NCI-H748 treated with DMSO at 0.1 percent for 48 hours (cell line): ENCODE measurements around the gene FOXS1.

Source experiments
- DNase-seq: peaks from one replicate; lab custom pipeline; 2025; lab: John Stamatoyannopoulos, UW

FOXS1 gene

GRCh38 chr20:31845300-31845863, at the start of gene FOXS1:
FOXS1 (minus strand) TSS chr20:31845604; CDS start chr20:31845542, 62 bp downstream.
- no peak for DNase-seq

- DNase-seq, result no peak
These were observed 45.2 kb upstream of the FOXS1 start for GRCh38 chr20:31890646-31891045.

- DNase-seq, result no peak
These were observed 38.4 kb upstream of the FOXS1 start for GRCh38 chr20:31883829-31884228.

- DNase-seq, result no peak
These were observed 36.5 kb upstream of the FOXS1 start for GRCh38 chr20:31881945-31882344.

GRCh38 chr20:31879143-31879987, 34.0 kb upstream of the FOXS1 start:
- DNase-seq, result peak; percentile 82

GRCh38 chr20:31877684-31878083, 32.3 kb upstream of the FOXS1 start:
- DNase-seq, result no peak

- DNase-seq, result no peak
These were observed 30.3 kb upstream of the FOXS1 start for GRCh38 chr20:31875671-31876070.

- DNase-seq, result no peak
These were observed 27.0 kb upstream of the FOXS1 start for GRCh38 chr20:31872406-31872805.

DNA sequence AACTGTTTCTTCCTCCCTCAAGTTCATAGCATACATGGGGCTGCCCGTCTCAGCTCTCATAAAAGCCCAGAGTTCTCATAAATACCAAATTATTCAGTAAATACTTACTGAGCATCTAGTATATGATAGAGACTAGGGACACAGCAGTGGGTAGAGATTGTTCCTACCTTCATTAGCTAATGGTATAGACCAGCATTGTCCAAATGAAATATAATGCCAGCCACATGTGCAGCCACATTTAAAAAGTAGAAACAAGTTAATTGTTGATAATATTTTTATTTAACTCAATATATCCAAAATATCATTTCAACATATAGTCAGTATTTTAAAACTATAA, 26.2 kb upstream of the FOXS1 start:
- no peak for DNase-seq

DNA sequence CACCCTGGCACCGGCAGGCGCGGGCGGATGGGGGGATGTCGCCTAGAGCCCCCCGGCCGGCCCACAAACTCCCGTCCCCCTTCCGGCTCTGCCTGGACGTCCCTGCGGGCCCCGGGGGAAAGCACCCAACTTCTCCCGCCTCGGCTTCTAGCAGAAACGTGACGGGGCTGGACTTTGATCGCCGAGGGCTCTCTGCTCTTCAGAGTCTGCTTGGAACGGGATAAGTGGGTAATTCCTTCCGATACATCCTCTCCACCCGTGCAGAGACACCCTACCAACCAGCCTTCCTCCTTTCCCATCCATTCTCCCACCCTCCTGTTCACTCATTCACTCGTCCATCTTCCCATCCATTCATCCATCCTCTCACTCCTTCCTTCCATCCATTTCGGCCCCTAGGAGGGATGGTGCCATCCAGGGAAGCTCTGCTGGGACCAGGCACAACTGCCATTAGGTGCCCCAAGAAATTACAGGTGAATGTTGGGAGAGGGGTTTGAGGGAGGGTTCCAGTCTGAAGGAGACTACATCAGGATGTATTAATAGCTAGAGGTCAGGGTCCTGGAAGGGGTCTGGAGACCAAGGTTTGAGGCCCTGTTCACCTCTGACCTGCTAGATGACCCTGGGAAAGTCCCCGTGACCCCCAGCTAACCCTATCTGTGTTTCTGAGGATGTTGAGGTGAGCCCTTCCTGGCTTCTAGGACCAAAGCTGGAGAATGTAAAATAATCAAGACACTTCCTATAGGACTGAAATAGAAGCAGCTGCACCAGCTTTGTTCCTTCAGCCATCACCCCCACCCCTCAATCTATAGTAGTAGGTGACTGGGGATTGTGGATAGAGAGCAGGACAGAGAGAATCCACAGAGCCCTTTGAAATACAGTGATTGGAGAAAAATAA, 25.6 kb upstream of the FOXS1 start:
- DNase-seq, result no peak

- DNase-seq, result no peak
These were observed 24.7 kb upstream of the FOXS1 start, which contains the start of the genes DUSP15 and TTLL9 for GRCh38 chr20:31869942-31870725. DUSP15 (minus strand) TSS chr20:31870527; CDS start chr20:31870337, 190 bp downstream. TTLL9 (plus strand) TSS chr20:31870634; CDS start chr20:31871127, 493 bp downstream.

DNA sequence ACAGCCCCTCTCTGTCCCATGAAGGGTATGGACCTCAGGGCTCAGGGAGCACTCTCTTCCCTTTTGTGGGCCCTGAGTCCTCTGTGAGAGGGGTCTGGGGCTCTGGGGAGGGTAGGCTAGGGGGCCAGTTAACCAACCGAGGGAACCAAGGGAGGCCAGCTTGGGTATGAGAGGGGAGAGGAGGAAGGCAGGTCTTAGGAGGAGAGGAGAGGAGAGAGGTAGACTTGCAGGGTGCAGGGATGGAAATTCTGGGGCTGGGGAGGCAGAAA, 24.2 kb upstream of the FOXS1 start:
- no peak for DNase-seq

DNA sequence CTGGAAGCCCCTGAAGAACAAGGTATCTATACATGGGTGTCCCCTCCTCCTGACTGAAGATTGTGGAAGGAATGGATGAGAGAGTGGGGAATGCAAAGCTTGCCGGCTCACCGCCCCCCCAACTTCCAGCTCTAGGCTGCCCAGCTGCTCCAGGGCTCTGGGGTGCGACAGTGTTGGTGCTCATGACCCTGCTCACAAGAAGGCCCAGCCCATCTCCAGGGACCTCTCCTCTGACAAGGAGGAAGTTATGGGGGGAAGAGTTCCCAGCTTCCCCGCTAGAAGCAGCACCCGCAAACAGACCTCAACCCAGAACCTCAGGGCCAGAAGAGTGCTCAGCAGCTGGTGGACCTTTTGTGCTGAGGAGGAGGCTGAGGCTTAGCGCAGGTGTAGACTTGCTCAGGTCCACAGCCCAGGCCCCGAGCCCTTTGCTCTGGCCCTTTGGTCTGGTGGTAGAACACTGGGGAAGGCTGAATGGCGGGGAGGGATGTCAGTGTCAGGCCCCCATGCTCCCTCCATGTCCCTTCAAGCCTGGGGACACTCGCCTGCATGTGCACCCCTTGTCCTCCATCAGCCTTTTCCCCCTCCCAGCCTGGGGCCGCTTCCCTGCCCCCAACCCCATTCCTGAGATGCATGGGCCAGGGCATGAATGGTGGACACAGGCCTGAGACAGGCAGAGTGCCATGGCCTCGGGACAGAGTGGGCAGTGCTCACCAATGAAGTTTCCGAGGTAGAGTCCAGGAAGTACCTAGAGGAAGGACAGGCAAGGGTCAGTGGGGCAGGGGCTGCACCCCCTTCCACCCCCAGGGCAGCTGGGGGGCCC, 23.7 kb upstream of the FOXS1 start:
- no peak for DNase-seq

DNA sequence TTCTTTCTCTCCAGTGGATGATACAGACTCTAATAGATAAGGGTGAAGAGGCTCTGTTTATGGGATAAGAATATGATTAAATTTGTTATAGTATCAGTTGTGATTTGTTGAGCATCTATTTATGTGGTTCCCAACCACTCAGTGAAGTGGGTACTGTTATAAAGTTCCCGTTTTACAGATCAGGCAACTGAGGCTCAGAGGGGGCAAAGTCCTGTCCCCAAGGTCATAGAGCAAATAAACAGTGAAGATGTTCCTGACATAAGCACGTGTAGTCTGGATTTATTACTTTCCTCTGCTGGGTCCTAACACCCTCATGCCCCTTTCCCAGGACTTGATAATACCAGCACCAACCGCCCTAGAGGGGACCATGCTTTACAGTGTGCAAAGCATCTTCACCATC, 20.8 kb upstream of the FOXS1 start:
- no peak for DNase-seq

GRCh38 chr20:31864521-31865400, 19.4 kb upstream of the FOXS1 start:
- no peak for DNase-seq

- no peak for DNase-seq
These were observed 18.1 kb upstream of the FOXS1 start for GRCh38 chr20:31863296-31864085.

DNA sequence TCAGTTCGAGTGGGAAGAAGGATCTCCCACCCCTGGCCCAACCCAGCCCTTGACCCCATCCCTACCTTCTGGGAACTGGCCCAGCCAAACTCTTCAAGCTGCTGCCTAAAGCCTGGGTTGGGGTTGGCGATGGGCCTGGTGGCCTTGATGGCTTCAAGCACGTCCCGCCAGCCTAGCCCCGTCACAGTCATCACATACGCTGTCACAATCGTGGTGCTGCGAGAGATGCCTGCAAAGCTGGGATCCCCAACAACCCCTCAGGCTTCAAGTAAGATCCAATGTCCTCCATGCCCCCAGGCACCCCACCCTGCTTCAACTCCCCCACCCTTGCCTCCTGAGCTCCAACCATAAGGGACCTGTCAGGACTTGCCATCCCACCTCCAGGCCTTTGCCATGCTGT, 17.1 kb upstream of the FOXS1 start:
- no peak for DNase-seq

DNA sequence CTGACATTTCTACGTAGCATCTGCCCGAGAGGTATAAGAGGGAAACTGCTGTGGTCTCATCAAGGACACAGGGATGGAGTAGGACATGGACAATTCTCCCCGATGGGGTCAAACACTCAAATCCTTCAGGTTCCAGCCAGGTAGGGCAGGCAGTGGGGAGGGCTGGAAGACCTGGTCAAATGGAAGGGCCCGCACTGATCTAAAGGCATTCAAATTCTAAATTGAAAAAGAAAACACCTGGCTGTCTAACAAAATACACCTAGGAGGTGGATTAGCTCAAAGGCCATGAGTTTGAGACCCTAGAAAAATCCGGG, 16.7 kb upstream of the FOXS1 start:
- DNase-seq, result no peak

GRCh38 chr20:31861385-31862156, 16.2 kb upstream of the FOXS1 start:
- peak; percentile 61 for DNase-seq
